Measurements from ENCODE around the gene RHO. TPM values are rescaled to one million over a fixed set of nuclear protein-coding genes. Genes with fewer than 3 reads are reported as not detected.
"Not testable (repeated sequence)": the region's sequence is repeated elsewhere in the genome, so short reads cannot be mapped to it uniquely, and the experiment has no call there.

RHO gene
- total RNA-seq, 1 donor from 2014 or later, result not detected

DNA sequence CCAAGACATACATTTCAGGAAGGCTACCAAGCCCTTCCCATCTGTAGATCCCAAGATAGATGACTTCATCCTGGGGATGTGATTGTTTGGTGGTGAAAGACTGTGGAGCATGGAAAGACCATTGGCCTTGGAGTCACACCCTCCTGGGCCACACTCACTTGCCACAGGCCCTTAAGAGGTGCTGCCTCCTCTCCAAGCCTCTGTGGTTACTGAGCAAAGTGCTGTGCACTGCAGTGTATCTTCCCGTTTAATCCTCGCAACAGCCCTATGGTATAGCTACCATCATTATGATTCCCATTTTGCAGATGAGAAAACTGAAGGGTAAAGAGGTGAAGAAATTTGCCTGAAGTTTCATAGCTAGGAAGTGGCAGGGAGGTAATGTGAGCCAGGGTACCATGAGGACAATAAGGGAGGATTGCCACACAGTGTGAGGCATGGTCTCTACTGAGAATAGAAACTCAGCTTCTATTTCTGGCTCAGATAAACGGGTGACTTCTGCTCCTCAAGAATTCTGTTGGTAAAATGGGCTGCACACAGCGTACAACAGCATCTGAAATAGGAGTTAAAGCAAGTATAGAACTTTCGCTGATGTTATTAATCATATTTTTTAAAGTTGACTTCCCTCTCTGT is 23.9 kb upstream of the RHO start:
- H3K4me3 Mint-ChIP-seq, result no peak overlapping the region
- no peaks in the 10 kb centered on the region for H3K4me1 Mint-ChIP-seq
- peaks cover 5% of the 10 kb centered on the region for H3K36me3 Mint-ChIP-seq (ENCODE audit: low read depth)
- no peaks in the 10 kb centered on the region for H3K27me3 Mint-ChIP-seq
- intact Hi-C loops (cut with micrococcal nuclease), result no loop called here
- H3K9me3 Mint-ChIP-seq, result no peaks in the 10 kb centered on the region
- H3K27ac Mint-ChIP-seq, result no peak overlapping the region
- no peak for DNase-seq

DNA sequence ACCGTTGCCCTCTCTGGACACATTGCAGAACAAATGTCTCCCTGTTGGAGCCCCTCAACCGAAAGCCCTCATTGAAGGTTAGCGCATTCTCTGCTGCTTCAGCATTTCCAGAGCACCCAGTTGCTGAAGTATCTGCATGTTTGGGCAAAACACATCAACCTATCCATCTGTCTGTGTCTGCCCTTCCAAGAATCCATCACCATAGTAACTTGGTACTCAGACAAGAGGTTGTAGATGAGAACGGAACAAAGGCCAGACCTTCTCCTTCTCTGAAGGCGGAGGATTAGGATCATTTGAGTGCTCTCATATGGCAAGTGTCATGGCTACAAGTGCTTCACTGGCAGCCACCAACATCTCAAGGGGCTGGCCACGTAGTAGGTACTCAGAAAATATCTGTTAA is 23.1 kb upstream of the RHO start:
- no peaks in the 10 kb centered on the region for H3K4me1 Mint-ChIP-seq
- intact Hi-C loops (cut with micrococcal nuclease), result no loop called here
- H3K36me3 Mint-ChIP-seq (ENCODE audit: low read depth), result peaks cover 5% of the 10 kb centered on the region
- H3K9me3 Mint-ChIP-seq, result no peaks in the 10 kb centered on the region
- no peak overlapping the region for H3K4me3 Mint-ChIP-seq
- H3K27me3 Mint-ChIP-seq, result no peaks in the 10 kb centered on the region
- no peak for DNase-seq
- no peak overlapping the region for H3K27ac Mint-ChIP-seq

DNA sequence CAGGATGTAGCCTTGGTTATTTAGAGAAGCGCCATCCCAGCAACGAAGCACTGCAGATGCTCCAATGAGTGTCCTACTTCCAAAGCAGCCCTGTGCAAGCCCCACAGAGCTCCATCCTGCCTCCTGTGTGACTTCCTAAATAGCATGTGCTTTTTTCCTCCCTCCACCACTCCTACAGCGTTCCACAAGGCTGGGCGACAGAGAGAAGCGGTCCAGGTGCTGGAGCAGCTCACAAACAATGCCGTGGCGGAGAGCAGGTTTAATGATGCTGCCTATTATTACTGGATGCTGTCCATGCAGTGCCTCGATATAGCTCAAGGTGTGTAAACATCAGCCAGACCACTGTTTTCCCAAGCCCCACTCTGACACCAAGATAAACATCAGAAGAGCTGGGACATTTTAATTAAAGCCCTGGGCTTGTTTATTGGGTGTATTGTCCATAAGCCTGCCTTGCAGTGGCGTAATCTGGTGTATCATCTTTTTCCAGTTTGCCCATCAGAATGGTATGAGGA is 22.2 kb upstream of the RHO start:
- Mint-ChIP-seq H3K4me3 (no peak overlapping the region), H3K27me3 (no peaks in the 10 kb centered on the region), H3K4me1 (peaks cover 2% of the 10 kb centered on the region), H3K27ac (no peak overlapping the region), H3K9me3 (no peaks in the 10 kb centered on the region), H3K36me3 (ENCODE audit: low read depth) (peaks cover 2% of the 10 kb centered on the region)
- no peak for DNase-seq
- intact Hi-C loops (cut with micrococcal nuclease), result no loop called here

DNA sequence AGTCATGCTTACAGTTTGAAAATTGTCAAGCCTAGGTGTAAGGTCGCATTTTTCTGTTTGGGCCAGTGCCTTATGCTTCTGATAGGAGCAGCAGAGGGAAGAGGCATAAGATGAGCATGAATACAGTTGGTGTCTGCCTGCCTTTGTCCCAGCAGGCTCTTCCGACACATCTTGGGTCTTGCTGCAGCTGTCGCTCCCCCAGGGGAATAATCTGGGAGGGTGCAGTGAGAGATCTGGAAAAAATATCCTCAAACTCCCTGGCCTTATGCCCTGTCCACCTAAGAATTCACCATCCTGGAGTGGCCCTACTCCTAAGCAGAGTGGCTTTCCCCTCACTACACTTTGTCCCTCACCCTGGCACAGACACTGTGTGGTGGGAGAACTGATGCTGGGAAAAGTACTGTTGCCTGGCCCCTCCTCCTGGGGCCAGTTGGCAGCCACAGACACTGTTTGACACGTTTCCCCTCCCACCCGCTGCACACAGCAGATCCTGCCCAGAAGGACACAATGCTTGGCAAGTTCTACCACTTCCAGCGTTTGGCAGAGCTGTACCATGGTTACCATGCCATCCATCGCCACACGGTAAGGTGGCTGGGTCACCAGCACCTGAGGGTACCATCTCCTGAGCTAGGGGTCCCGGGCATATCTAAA is 21.1 kb upstream of the RHO start:
- no peak overlapping the region for H3K4me3 Mint-ChIP-seq
- DNase-seq, result no peak
- intact Hi-C loops (cut with micrococcal nuclease), result no loop called here
- H3K9me3 Mint-ChIP-seq, result no peaks in the 10 kb centered on the region
- H3K27me3 Mint-ChIP-seq, result no peaks in the 10 kb centered on the region
- peaks cover 2% of the 10 kb centered on the region for H3K4me1 Mint-ChIP-seq
- H3K36me3 Mint-ChIP-seq (ENCODE audit: low read depth), result peaks cover 2% of the 10 kb centered on the region
- no peak overlapping the region for H3K27ac Mint-ChIP-seq

DNA sequence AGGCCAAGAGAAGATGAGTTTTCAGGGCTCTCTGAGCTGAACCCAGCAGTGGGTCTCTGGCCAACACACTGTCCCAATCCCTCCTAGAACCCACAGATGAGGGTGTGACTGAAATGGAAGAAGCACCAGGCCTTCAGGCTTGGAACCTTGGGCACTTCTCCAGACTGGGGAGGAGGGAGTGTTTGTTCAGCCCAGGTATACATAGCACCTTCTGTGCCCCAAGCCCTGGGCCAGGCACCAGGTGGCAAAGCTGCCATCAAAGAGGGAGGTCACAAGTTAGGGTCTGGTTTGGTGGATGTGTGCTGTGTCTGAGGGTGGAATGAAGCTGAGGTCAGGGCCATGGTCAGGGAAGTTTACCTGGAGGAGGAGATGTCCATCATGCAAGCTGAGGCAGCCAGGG is 15.8 kb upstream of the RHO start:
- intact Hi-C loops (cut with micrococcal nuclease), result no loop called here
- no peak for DNase-seq
- Mint-ChIP-seq H3K36me3 (ENCODE audit: low read depth) (peaks cover 3% of the 10 kb centered on the region), H3K4me1 (peaks cover 2% of the 10 kb centered on the region), H3K9me3 (no peaks in the 10 kb centered on the region), H3K27me3 (no peaks in the 10 kb centered on the region), H3K4me3 (no peak overlapping the region), H3K27ac (no peak overlapping the region)

DNA sequence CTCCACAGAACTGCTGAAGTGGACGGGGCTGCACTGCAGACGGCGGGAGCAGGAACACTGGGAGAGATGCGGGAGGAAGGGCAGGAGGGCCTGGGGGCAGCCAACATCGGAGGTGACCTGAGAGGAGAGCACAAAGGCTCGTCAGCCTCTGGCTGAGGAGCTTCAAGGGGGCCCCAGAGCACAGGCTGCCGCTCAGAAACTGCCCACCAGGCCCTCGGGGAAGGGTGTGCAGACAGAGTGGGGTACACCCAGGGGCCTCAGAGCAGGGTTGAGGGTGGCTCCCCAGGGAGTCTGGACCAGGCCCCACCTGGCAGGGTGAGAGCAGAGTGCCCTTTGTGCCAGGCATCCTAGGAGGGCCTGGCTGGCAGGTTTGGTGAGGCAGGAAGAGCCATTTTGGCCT is 14.7 kb upstream of the RHO start:
- Mint-ChIP-seq H3K36me3 (ENCODE audit: low read depth) (peaks cover 3% of the 10 kb centered on the region), H3K9me3 (no peaks in the 10 kb centered on the region), H3K4me3 (no peak overlapping the region), H3K27me3 (no peaks in the 10 kb centered on the region), H3K27ac (no peak overlapping the region), H3K4me1 (peaks cover 2% of the 10 kb centered on the region)
- intact Hi-C loops (cut with micrococcal nuclease), result no loop called here
- no peak for DNase-seq

DNA sequence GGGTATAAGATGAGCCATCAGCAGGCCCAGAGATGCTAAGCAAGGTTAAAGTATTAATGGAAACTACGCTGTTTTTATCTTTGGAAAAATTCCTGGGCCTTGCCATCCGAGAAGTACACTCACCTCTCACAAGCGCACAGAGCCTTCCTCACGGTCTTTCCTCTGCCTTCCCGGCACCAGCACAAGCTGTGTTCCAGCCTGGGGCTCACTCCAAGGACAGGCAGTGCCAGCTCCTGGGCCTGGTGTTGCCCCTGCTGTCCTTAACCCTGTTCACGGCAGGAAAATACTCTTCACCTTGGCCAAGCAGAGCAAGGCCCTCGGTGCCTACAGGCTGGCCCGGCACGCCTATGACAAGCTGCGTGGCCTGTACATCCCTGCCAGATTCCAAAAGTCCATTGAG is 14.3 kb upstream of the RHO start:
- intact Hi-C loops (cut with micrococcal nuclease), result no loop called here
- Mint-ChIP-seq H3K4me3 (no peak overlapping the region), H3K27me3 (no peaks in the 10 kb centered on the region)

DNA sequence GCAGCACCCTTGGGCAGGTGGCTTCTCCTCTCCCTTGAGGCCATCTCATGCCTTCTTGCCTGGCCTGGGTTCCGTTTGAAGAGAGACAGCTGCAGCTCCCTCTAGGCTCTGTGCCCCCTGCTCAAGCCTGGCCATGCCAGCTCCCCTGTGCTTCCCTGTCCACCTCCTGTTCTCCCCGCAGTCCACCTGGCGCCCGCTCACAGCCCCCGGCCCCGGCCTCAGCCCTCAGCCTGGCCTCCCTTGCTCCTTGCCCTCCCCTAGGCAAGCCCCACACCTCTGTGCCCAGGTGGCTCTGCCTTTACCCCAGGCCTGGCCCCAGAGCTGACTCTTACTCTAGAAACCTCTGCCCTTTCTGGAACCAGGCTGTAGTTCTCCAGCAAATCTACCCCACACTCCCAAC is 13.9 kb upstream of the RHO start:
- intact Hi-C loops (cut with micrococcal nuclease), result no loop called here
- peaks cover 3% of the 10 kb centered on the region for H3K36me3 Mint-ChIP-seq (ENCODE audit: low read depth)
- no peaks in the 10 kb centered on the region for H3K9me3 Mint-ChIP-seq
- peaks cover 2% of the 10 kb centered on the region for H3K4me1 Mint-ChIP-seq
- no peak overlapping the region for H3K27ac Mint-ChIP-seq
- H3K27me3 Mint-ChIP-seq, result no peaks in the 10 kb centered on the region
- H3K4me3 Mint-ChIP-seq, result no peak overlapping the region
- DNase-seq, result no peak

More for the DNA sequence above, 14.3 kb upstream of the RHO start:
- no peak overlapping the region for H3K27ac Mint-ChIP-seq
- DNase-seq, result no peak
- peaks cover 3% of the 10 kb centered on the region for H3K36me3 Mint-ChIP-seq (ENCODE audit: low read depth)
- no peaks in the 10 kb centered on the region for H3K9me3 Mint-ChIP-seq
- peaks cover 2% of the 10 kb centered on the region for H3K4me1 Mint-ChIP-seq

DNA sequence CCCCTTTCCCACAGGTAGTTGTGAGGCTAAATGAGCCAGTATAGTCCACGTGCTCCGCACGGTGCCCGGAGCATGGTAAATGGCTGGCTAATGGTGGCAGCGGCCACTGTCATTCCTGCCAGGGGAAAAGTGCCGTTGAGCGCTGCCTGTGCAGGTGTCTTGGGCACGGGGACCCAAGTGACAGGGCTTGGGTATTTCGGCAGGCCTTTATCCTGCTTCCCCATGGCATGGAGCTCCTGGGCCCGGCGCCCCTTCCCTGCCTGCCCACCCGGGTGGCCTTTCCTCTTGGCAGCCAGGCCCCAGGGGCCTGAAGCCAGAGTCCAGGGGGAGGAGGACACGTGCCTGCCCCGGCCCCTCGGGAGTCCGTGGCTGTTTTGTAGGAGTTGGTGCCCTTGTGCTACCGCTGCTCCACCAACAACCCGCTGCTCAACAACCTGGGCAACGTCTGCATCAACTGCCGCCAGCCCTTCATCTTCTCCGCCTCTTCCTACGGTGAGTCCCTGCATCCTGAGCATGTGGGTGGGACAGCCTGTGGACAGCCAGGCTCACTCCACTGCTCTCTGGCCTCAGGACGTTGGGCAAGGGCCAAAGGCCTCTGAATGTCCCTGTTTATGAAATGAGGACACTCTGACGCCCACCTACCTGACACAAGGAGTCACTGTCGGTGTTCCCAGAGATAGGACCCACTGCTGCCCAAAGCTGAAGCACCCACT is 13.2 kb upstream of the RHO start:
- H3K4me3 Mint-ChIP-seq; H3K27ac Mint-ChIP-seq; DNase-seq; H3K27me3 Mint-ChIP-seq; H3K36me3 Mint-ChIP-seq (ENCODE audit: low read depth); H3K9me3 Mint-ChIP-seq; H3K4me1 Mint-ChIP-seq; intact Hi-C loops (cut with micrococcal nuclease): not testable (repeated sequence)

DNA sequence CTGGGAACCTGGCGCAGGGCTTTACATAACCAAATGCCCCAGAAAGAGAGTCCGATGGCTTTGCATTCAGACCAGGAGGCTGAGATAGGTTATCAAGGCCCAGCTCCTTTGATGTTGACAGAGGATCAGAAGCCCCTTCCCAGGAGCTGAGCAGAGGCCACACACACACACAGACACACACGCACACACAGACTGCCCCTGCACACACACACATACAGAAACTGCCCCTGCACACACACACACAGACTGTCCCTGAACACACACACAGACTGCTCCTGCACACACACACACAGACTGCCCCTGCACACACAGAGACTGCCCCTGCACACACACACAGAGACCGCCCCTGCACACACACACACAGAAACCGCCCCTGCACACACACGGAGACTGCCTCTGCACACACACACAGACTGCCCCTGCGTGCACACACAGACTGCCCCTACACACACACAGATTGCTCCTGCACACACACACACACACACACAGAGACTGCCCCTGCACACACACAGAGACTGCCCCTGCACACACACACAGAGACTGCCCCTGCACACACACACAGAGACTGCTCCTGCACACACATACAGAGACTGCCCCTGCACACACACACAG is 12.5 kb upstream of the RHO start:
- H3K27me3 Mint-ChIP-seq; DNase-seq; H3K9me3 Mint-ChIP-seq; H3K4me3 Mint-ChIP-seq; H3K4me1 Mint-ChIP-seq; H3K36me3 Mint-ChIP-seq (ENCODE audit: low read depth); H3K27ac Mint-ChIP-seq; intact Hi-C loops (cut with micrococcal nuclease): not testable (repeated sequence)

DNA sequence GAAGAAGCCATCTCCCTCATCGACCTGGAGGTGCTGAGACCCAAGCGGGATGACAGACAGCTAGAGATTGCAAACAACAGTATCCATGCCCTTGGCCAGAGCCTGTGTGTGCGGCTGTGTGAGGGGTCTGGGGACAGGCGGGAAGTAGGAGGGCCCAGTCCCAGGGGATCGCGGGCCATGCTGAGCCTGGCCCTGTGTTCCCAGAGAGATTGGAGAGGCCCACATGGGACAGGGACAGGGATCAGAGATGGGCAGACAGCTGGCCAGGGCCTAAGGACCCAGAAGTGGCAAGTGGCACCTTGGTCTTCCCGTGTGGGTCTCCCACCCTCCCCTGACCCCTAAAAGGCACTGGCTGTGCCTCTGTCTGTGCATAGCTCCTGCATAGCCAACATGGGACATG is 10.9 kb upstream of the RHO start:
- no peak for DNase-seq
- H3K36me3 Mint-ChIP-seq (ENCODE audit: low read depth), result peaks cover 3% of the 10 kb centered on the region
- H3K4me3 Mint-ChIP-seq, result no peak overlapping the region
- no peak overlapping the region for H3K27ac Mint-ChIP-seq
- H3K4me1 Mint-ChIP-seq, result no peaks in the 10 kb centered on the region
- H3K27me3 Mint-ChIP-seq, result no peaks in the 10 kb centered on the region
- H3K9me3 Mint-ChIP-seq, result no peaks in the 10 kb centered on the region
- intact Hi-C loops (cut with micrococcal nuclease), result no loop called here

DNA sequence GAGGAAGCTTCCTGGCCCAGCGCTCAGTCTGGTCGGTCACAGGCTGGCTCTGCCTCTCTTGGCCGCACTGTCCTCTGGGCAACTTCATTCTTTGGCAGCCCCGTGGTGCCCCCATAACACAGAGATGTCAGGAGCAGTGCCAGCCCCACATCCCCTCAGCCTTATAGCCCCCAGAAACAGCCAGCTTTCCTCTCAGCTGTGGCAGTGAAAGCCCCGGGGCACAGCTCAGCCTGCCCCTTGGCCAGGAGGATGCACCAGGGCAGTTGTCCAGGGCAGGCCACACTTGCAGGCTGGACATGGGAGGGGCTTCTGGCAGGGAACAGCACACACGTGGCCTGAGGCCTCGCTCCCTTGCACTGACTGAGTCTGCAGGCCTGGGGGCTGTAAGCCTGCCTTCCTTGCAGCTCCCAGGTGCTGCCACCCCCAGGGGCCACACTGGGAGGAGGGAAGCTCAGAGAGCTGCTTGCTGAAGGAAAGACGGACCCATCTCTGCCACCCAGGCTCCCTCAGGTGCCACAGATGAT is 10.3 kb upstream of the RHO start:
- Mint-ChIP-seq H3K4me3 (no peak overlapping the region), H3K27ac (no peak overlapping the region)

DNA sequence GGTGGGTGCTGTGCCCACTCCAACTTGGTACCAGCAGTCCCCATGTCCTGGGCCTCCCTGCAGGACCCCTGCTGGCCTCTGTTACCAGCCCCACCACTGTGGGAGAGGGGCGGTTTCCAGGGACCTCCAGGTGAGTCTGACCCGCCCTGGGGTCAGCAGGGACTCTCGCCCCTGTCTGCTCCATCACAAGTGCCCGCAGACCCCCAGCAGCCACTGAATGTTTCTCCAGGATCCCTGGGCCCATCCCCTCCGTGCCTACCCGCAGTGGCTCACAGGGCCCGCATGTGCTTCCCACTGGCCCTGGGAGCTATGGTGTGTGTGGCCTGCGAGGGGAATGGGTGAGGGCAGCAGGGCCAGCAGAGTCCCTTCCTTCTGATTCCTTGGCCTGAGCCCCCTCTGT is 9.9 kb upstream of the RHO start:
- intact Hi-C loops (cut with micrococcal nuclease), result no loop called here
- H3K4me1 Mint-ChIP-seq, result no peaks in the 10 kb centered on the region
- H3K4me3 Mint-ChIP-seq, result no peak overlapping the region
- no peak overlapping the region for H3K27ac Mint-ChIP-seq
- H3K27me3 Mint-ChIP-seq, result no peaks in the 10 kb centered on the region
- peaks cover 2% of the 10 kb centered on the region for H3K36me3 Mint-ChIP-seq (ENCODE audit: low read depth)
- no peak for DNase-seq
- no peaks in the 10 kb centered on the region for H3K9me3 Mint-ChIP-seq

More for the DNA sequence above, 10.3 kb upstream of the RHO start:
- DNase-seq, result no peak
- Mint-ChIP-seq H3K4me1 (no peaks in the 10 kb centered on the region), H3K9me3 (no peaks in the 10 kb centered on the region), H3K27me3 (no peaks in the 10 kb centered on the region), H3K36me3 (ENCODE audit: low read depth) (peaks cover 2% of the 10 kb centered on the region)
- intact Hi-C loops (cut with micrococcal nuclease), result no loop called here

DNA sequence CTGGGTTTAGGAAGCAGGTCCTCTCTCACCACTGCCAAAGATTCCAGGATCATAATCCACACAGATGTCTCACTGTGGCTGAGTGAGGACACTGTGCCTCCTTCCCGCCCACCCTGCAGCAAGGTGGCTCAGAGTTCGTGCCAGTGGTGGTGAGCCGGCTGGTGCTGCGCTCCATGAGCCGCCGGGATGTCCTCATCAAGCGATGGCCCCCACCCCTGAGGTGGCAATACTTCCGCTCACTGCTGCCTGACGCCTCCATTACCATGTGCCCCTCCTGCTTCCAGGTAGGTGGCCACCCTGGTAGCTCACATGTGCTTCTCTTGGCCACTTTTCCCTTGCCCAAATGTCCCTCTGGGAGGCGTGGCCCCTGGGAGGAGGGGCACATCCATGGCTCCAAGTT is 9.0 kb upstream of the RHO start:
- Mint-ChIP-seq H3K36me3 (ENCODE audit: low read depth) (peaks cover 2% of the 10 kb centered on the region), H3K27ac (no peak overlapping the region), H3K9me3 (no peaks in the 10 kb centered on the region), H3K4me1 (no peaks in the 10 kb centered on the region), H3K27me3 (no peaks in the 10 kb centered on the region), H3K4me3 (no peak overlapping the region)
- intact Hi-C loops (cut with micrococcal nuclease), result no loop called here
- no peak for DNase-seq

All from activated CD4-positive, alpha-beta T cell treated with anti-CD3 and anti-CD28 coated beads, Interleukin-2, amount 10 ng/mL, durations not matched to agents 24 days and 14 days (primary cell).